DMS 273 (cell line): ENCODE data around the gene METAP1.
"Not testable (repeated sequence)": the region's sequence is repeated elsewhere in the genome, so short reads cannot be mapped to it uniquely, and the experiment has no call there.

Experiments
- DNase-seq: peaks from one replicate; lab custom pipeline; 2025; ENCODE audit not compliant: unreplicated experiment; lab: John Stamatoyannopoulos, UW

Gene METAP1

GRCh38 chr4:99054428-99054994 is 59.0 kb downstream of the METAP1 start:
- DNase-seq, result no peak

- DNase-seq, result no peak
These were observed 62.7 kb downstream of the METAP1 start for GRCh38 chr4:99058228-99058627.

- DNase-seq, result no peak
These were observed 64.0 kb downstream of the METAP1 start for GRCh38 chr4:99059550-99059949.

GRCh38 chr4:99061048-99061700 is 65.7 kb downstream of the METAP1 start:
- no peak for DNase-seq

- DNase-seq, result no peak
These were observed 66.6 kb downstream of the METAP1 start for GRCh38 chr4:99062120-99062519.

- not testable (repeated sequence) for DNase-seq
These were observed 70.0 kb downstream of the METAP1 start for GRCh38 chr4:99065521-99065920.

GRCh38 chr4:99067617-99068016 is 72.1 kb downstream of the METAP1 start:
- no peak for DNase-seq

GRCh38 chr4:99071159-99071558 is 75.6 kb downstream of the METAP1 start:
- DNase-seq, result no peak

GRCh38 chr4:99074816-99075215 is 79.3 kb downstream of the METAP1 start:
- no peak for DNase-seq

GRCh38 chr4:99076292-99076976 is 80.9 kb downstream of the METAP1 start:
- DNase-seq, result no peak

- DNase-seq, result no peak
These were observed 81.7 kb downstream of the METAP1 start for GRCh38 chr4:99077177-99077576.

GRCh38 chr4:99078336-99078735 is 82.8 kb downstream of the METAP1 start:
- DNase-seq, result no peak

- no peak for DNase-seq
These were observed 83.6 kb downstream of the METAP1 start for GRCh38 chr4:99078931-99079624.

- DNase-seq, result no peak
These were observed 84.2 kb downstream of the METAP1 start for GRCh38 chr4:99079625-99080295.

GRCh38 chr4:99080869-99081268 is 85.3 kb downstream of the METAP1 start:
- not testable (repeated sequence) for DNase-seq

GRCh38 chr4:99082192-99082591 is 86.7 kb downstream of the METAP1 start:
- no peak for DNase-seq

GRCh38 chr4:99084595-99084994 is 89.1 kb downstream of the METAP1 start:
- DNase-seq, result no peak

- DNase-seq, result peak; percentile 50
These were observed 92.5 kb downstream of the METAP1 start for GRCh38 chr4:99088023-99088449.

- DNase-seq, result peak; percentile 88
These were observed 93.2 kb downstream of the METAP1 start, which contains the start of gene ADH5 for GRCh38 chr4:99088481-99089365. Gene ADH5, minus strand, starts transcription at chr4:99088788. Its CDS starts 88 bp downstream, at chr4:99088700.
